Measurements from ENCODE around the gene BDNF.

BDNF gene

GRCh38 chr11:27612932-27613880 is 87.0 kb downstream of the BDNF start:
- H3K4me3 ChIP-seq (ENCODE audit: low read depth, low read length) = no peak overlapping the region
- no peak overlapping the region for H3K9ac ChIP-seq (ENCODE audit: low read depth, low read length)

GRCh38 chr11:27611947-27612455 is 88.3 kb downstream of the BDNF start:
- Histone ChIP-seq H3K9me3 (ENCODE audit: control insufficient read depth, insufficient read depth, low read length) (no peaks in the 10 kb centered on the region), H3K4me1 (ENCODE audit: control insufficient read depth, insufficient read depth, low read length) (no peaks in the 10 kb centered on the region), H3K4me3 (ENCODE audit: low read depth, low read length) (no peak overlapping the region), H3K27me3 (ENCODE audit: control insufficient read depth, insufficient read depth, low read length) (peaks cover 14% of the 10 kb centered on the region), H3K9ac (ENCODE audit: low read depth, low read length) (no peak overlapping the region), H3K36me3 (ENCODE audit: control insufficient read depth, insufficient read depth, low read length) (peaks cover 20% of the 10 kb centered on the region), H3K27ac (ENCODE audit: low read depth, low read length) (no peak overlapping the region)

More at GRCh38 chr11:27612932-27613880, 87.0 kb downstream of the BDNF start:
- Histone ChIP-seq H3K4me1 (ENCODE audit: control insufficient read depth, insufficient read depth, low read length) (no peaks in the 10 kb centered on the region), H3K36me3 (ENCODE audit: control insufficient read depth, insufficient read depth, low read length) (peaks cover 32% of the 10 kb centered on the region), H3K27me3 (ENCODE audit: control insufficient read depth, insufficient read depth, low read length) (peaks cover 8% of the 10 kb centered on the region; the same call in 1 of the 2 replicates), H3K27ac (ENCODE audit: low read depth, low read length) (no peak overlapping the region), H3K9me3 (ENCODE audit: control insufficient read depth, insufficient read depth, low read length) (no peaks in the 10 kb centered on the region)

- H3K4me3 ChIP-seq (ENCODE audit: low read depth, low read length) = no peak overlapping the region
- peaks cover 15% of the 10 kb centered on the region for H3K27me3 ChIP-seq (ENCODE audit: control insufficient read depth, insufficient read depth, low read length)
- H3K27ac ChIP-seq (ENCODE audit: low read depth, low read length) = no peak overlapping the region
- peaks cover 14% of the 10 kb centered on the region for H3K36me3 ChIP-seq (ENCODE audit: control insufficient read depth, insufficient read depth, low read length)
- H3K9ac ChIP-seq (ENCODE audit: low read depth, low read length) = no peak overlapping the region
- H3K9me3 ChIP-seq (ENCODE audit: control insufficient read depth, insufficient read depth, low read length) = no peaks in the 10 kb centered on the region
- H3K4me1 ChIP-seq (ENCODE audit: control insufficient read depth, insufficient read depth, low read length) = no peaks in the 10 kb centered on the region
Measured at GRCh38 chr11:27611390-27611789, 88.9 kb downstream of the BDNF start.

- no peak overlapping the region for H3K27ac ChIP-seq (ENCODE audit: low read depth, low read length)
- H3K4me1 ChIP-seq (ENCODE audit: control insufficient read depth, insufficient read depth, low read length) = no peaks in the 10 kb centered on the region
- peaks cover 9% of the 10 kb centered on the region for H3K36me3 ChIP-seq (ENCODE audit: control insufficient read depth, insufficient read depth, low read length)
- no peak overlapping the region for H3K9ac ChIP-seq (ENCODE audit: low read depth, low read length)
- H3K9me3 ChIP-seq (ENCODE audit: control insufficient read depth, insufficient read depth, low read length) = no peaks in the 10 kb centered on the region
- no peak overlapping the region for H3K4me3 ChIP-seq (ENCODE audit: low read depth, low read length)
- peaks cover 15% of the 10 kb centered on the region for H3K27me3 ChIP-seq (ENCODE audit: control insufficient read depth, insufficient read depth, low read length)
Measured at GRCh38 chr11:27610946-27611345, 89.3 kb downstream of the BDNF start.

- Histone ChIP-seq H3K36me3 (ENCODE audit: control insufficient read depth, insufficient read depth, low read length) (peaks cover 3% of the 10 kb centered on the region), H3K27me3 (ENCODE audit: control insufficient read depth, insufficient read depth, low read length) (peaks cover 22% of the 10 kb centered on the region), H3K27ac (ENCODE audit: low read depth, low read length) (no peak overlapping the region)
Measured at GRCh38 chr11:27610280-27610679, 90.0 kb downstream of the BDNF start.

GRCh38 chr11:27608951-27609350 is 91.3 kb downstream of the BDNF start:
- H3K9ac ChIP-seq (ENCODE audit: low read depth, low read length) = no peak overlapping the region
- H3K9me3 ChIP-seq (ENCODE audit: control insufficient read depth, insufficient read depth, low read length) = no peaks in the 10 kb centered on the region
- H3K27me3 ChIP-seq (ENCODE audit: control insufficient read depth, insufficient read depth, low read length) = peaks cover 27% of the 10 kb centered on the region
- H3K4me3 ChIP-seq (ENCODE audit: low read depth, low read length) = no peak overlapping the region
- no peaks in the 10 kb centered on the region for H3K36me3 ChIP-seq (ENCODE audit: control insufficient read depth, insufficient read depth, low read length)
- no peaks in the 10 kb centered on the region for H3K4me1 ChIP-seq (ENCODE audit: control insufficient read depth, insufficient read depth, low read length)
- H3K27ac ChIP-seq (ENCODE audit: low read depth, low read length) = no peak overlapping the region

More at GRCh38 chr11:27610280-27610679, 90.0 kb downstream of the BDNF start:
- Histone ChIP-seq H3K9ac (ENCODE audit: low read depth, low read length) (no peak overlapping the region), H3K4me3 (ENCODE audit: low read depth, low read length) (no peak overlapping the region), H3K4me1 (ENCODE audit: control insufficient read depth, insufficient read depth, low read length) (no peaks in the 10 kb centered on the region), H3K9me3 (ENCODE audit: control insufficient read depth, insufficient read depth, low read length) (no peaks in the 10 kb centered on the region)

- H3K27ac ChIP-seq (ENCODE audit: low read depth, low read length) = no peak overlapping the region
- no peaks in the 10 kb centered on the region for H3K4me1 ChIP-seq (ENCODE audit: control insufficient read depth, insufficient read depth, low read length)
- no peak overlapping the region for H3K4me3 ChIP-seq (ENCODE audit: low read depth, low read length)
- no peaks in the 10 kb centered on the region for H3K9me3 ChIP-seq (ENCODE audit: control insufficient read depth, insufficient read depth, low read length)
- no peak overlapping the region for H3K9ac ChIP-seq (ENCODE audit: low read depth, low read length)
- H3K36me3 ChIP-seq (ENCODE audit: control insufficient read depth, insufficient read depth, low read length) = no peaks in the 10 kb centered on the region
- H3K27me3 ChIP-seq (ENCODE audit: control insufficient read depth, insufficient read depth, low read length) = peaks cover 23% of the 10 kb centered on the region
Measured at GRCh38 chr11:27605422-27605821, 94.8 kb downstream of the BDNF start.
